GM23338 (cell line): ENCODE results near the gene TRHDE. TPM values are rescaled to one million over a fixed set of nuclear protein-coding genes. Genes with fewer than 3 reads are reported as not detected.

Source experiments
- CREB1 ChIP-seq: fragments of 250-450 bp; sonication (Bioruptor Pico); IDR thresholded peaks from 2 replicates; pipeline ENCODE4 v1.5.0; 2020; ENCODE audit warnings: low read depth, mild to moderate bottlenecking, moderate library complexity
- ETS1 ChIP-seq: IDR thresholded peaks from 2 replicates; pipeline ENCODE4 v1.6.1; 2016; ENCODE audit warnings: antibody characterized with exemption
- EZH2phosphoT487 ChIP-seq: fragments of 200-600 bp; sonication (generic); IDR thresholded peaks from one replicate; pipeline ENCODE4 v1.8.1; 2018; ENCODE audit warnings: antibody characterized with exemption; ENCODE audit not compliant: unreplicated experiment
- JUNB ChIP-seq: IDR thresholded peaks from one replicate; pipeline ENCODE4 v1.6.1; 2016; ENCODE audit warnings: antibody characterized with exemption; ENCODE audit not compliant: unreplicated experiment
- REST ChIP-seq: IDR thresholded peaks from one replicate; pipeline ENCODE4 v1.6.1; 2018; ENCODE audit warnings: antibody characterized with exemption; ENCODE audit not compliant: unreplicated experiment
- STAT1 ChIP-seq: IDR thresholded peaks from one replicate; pipeline ENCODE4 v1.6.1; 2016; ENCODE audit warnings: antibody characterized with exemption; ENCODE audit not compliant: unreplicated experiment
- ZNF331 ChIP-seq: fragments of 250-450 bp; sonication (Bioruptor Pico); IDR thresholded peaks from 2 replicates; pipeline ENCODE4 v1.5.0; 2020; ENCODE audit warnings: low read depth, mild to moderate bottlenecking, moderate library complexity
- ZNF462 ChIP-seq: fragments of 250-450 bp; sonication (Bioruptor Pico); IDR thresholded peaks from 2 replicates; pipeline ENCODE4 v1.5.0; 2020; ENCODE audit warnings: mild to moderate bottlenecking, moderate library complexity
- polyA plus RNA-seq: library from polyadenylated mRNA; unstranded; fragments of >200 nt; fragmentation: Nextera tagmentation; extraction: Ambion mirVana; gene quantifications from 2 replicates; pipeline ENCODE4 v1.2.1, GENCODE V29; 2016
- total RNA-seq: library from RNA; depleted of rRNA; stranded (reverse); fragments of >200 nt; shearing (Covaris generic); gene quantifications from 2 replicates; pipeline ENCODE4 v1.2.3, GENCODE V29; 2014

TRHDE gene
- total and polyA plus RNA-seq, 2 experiments from 2014 or later, result 1.3 to 7.7 TPM

DNA sequence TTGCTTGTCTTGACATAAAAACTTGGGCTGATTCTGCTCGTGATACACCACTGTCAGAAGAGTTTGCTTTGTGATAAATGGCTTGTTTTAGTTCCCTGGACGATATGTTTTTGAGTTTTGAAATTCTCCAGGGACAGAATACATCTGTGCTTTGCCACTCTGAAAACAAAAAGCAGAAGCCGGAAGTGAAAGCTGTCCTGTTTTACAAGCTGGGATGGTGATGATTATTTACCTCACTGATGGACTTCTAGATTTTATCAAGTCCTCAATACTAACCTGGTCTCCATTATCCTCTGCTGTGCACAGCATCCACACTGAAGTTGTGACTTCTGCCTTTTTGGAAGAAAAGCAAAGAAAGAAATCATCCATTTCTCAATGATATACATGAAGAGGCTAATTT is 251.6 kb downstream of the TRHDE start (continued):
- no peak for TF ChIP-seq ZNF462 (CRISPR knock-in tag)
- no peak for TF ChIP-seq REST
- no peak for TF ChIP-seq ZNF331 (CRISPR knock-in tag)
- no peak for TF ChIP-seq EZH2phosphoT487
- no peak for TF ChIP-seq ETS1
- TF ChIP-seq STAT1, result no peak
- no peak for TF ChIP-seq JUNB
- no peak for TF ChIP-seq CREB1 (CRISPR knock-in tag)
